Upper lobe of right lung (tissue), 1 donor: ENCODE data around the gene DAAM1. TPM values are rescaled to one million over a fixed set of nuclear protein-coding genes. Genes with fewer than 3 reads are reported as not detected.

Experiments
- ATAC-seq: fragments of 200-7000 bp; cut with Tn5 transposase; one replicate; pipeline ENCODE4 v1.9.1; 2020; ENCODE audit warnings: mild to moderate bottlenecking, moderate library complexity
- DNase-seq: peaks from one replicate; pipeline ENCODE4 v3.0.0-alpha.2; 2020
- H3K27ac ChIP-seq: fragments of 200-600 bp; one replicate; pipeline ENCODE4 v1.8.0; 2022
- H3K27me3 ChIP-seq: fragments of 200-600 bp; one replicate; pipeline ENCODE4 v1.8.0; 2022; ENCODE audit warnings: mild to moderate bottlenecking
- H3K36me3 ChIP-seq: fragments of 200-600 bp; one replicate; pipeline ENCODE4 v1.8.0; 2022
- H3K4me1 ChIP-seq: fragments of 200-600 bp; one replicate; pipeline ENCODE4 v1.8.0; 2022
- H3K4me3 ChIP-seq: fragments of 200-600 bp; one replicate; pipeline ENCODE4 v1.8.0; 2022; ENCODE audit warnings: mild to moderate bottlenecking
- H3K9me3 ChIP-seq: fragments of 200-600 bp; one replicate; pipeline ENCODE4 v1.8.0; 2022
- CTCF ChIP-seq: fragments of 200-600 bp; IDR thresholded peaks from one replicate; pipeline ENCODE4 v1.8.0; 2022; ENCODE audit warnings: antibody characterized with exemption
- intact Hi-C: fragments of 100-400 bp; cut with DNase I; formaldehyde crosslinking; loops from one replicate; pipeline ENCODE4 v1.11.0; 2022
- total RNA-seq: library from RNA; stranded (reverse); fragmentation: NEBNext Ultra II Directional; extraction: Animal tissue kit (Norgen Biotek cat#: 25700); gene quantifications from one replicate; pipeline ENCODE4 v1.2.1, GENCODE V29; 2021
- donor health status: DM: no; HTN: yes; CAD: no; lungs with severe emphysema.

DAAM1 gene
- total RNA-seq, 1 donor from 2014 or later = 51.2 TPM

- H3K9me3 ChIP-seq = no peaks in the 10 kb centered on the region
- H3K36me3 ChIP-seq = no peaks in the 10 kb centered on the region
- no peaks in the 10 kb centered on the region for H3K4me1 ChIP-seq
- TF ChIP-seq CTCF = no peak
- intact Hi-C loops = no loop called here
- no peak overlapping the region for H3K4me3 ChIP-seq
- no peak overlapping the region for H3K27ac ChIP-seq
- no peaks in the 10 kb centered on the region for H3K27me3 ChIP-seq
- ATAC-seq (no peak), DNase-seq (no peak)
Measured at GRCh38 chr14:59221568-59221967, 33.1 kb downstream of the DAAM1 start.

- no peak overlapping the region for H3K27ac ChIP-seq
- ATAC-seq (no peak), DNase-seq (no peak)
- no peak overlapping the region for H3K4me3 ChIP-seq
- TF ChIP-seq CTCF = no peak
- intact Hi-C loops = no loop called here
- no peaks in the 10 kb centered on the region for H3K27me3 ChIP-seq
- no peaks in the 10 kb centered on the region for H3K9me3 ChIP-seq
- H3K36me3 ChIP-seq = no peaks in the 10 kb centered on the region
- H3K4me1 ChIP-seq = peaks cover 7% of the 10 kb centered on the region
Measured at GRCh38 chr14:59224341-59224740, 35.9 kb downstream of the DAAM1 start.

GRCh38 chr14:59225281-59225680 lies 36.8 kb downstream of the DAAM1 start:
- DNase-seq (no peak), ATAC-seq (no peak)
- no peak for TF ChIP-seq CTCF
- Histone ChIP-seq H3K9me3 (no peaks in the 10 kb centered on the region), H3K4me3 (no peak overlapping the region), H3K36me3 (no peaks in the 10 kb centered on the region), H3K4me1 (peaks cover 7% of the 10 kb centered on the region), H3K27me3 (no peaks in the 10 kb centered on the region), H3K27ac (no peak overlapping the region)
- intact Hi-C loops = no loop called here

GRCh38 chr14:59228421-59228820 lies 40.0 kb downstream of the DAAM1 start:
- ATAC-seq = no peak
- H3K4me3 ChIP-seq = no peak overlapping the region
- no peak overlapping the region for H3K27ac ChIP-seq
- no peak for TF ChIP-seq CTCF
- no peak for DNase-seq
- H3K4me1 ChIP-seq = peaks cover 7% of the 10 kb centered on the region
- H3K9me3 ChIP-seq = no peaks in the 10 kb centered on the region
- no peaks in the 10 kb centered on the region for H3K36me3 ChIP-seq
- intact Hi-C loops = no loop called here
- H3K27me3 ChIP-seq = no peaks in the 10 kb centered on the region

- DNase-seq (no peak), ATAC-seq (no peak)
- Histone ChIP-seq H3K36me3 (no peaks in the 10 kb centered on the region), H3K27me3 (no peaks in the 10 kb centered on the region), H3K4me3 (no peak overlapping the region), H3K4me1 (peaks cover 7% of the 10 kb centered on the region), H3K9me3 (no peaks in the 10 kb centered on the region), H3K27ac (no peak overlapping the region)
- no peak for TF ChIP-seq CTCF
- intact Hi-C loops = no loop called here
Measured at GRCh38 chr14:59229653-59230406, 41.4 kb downstream of the DAAM1 start.

DNA sequence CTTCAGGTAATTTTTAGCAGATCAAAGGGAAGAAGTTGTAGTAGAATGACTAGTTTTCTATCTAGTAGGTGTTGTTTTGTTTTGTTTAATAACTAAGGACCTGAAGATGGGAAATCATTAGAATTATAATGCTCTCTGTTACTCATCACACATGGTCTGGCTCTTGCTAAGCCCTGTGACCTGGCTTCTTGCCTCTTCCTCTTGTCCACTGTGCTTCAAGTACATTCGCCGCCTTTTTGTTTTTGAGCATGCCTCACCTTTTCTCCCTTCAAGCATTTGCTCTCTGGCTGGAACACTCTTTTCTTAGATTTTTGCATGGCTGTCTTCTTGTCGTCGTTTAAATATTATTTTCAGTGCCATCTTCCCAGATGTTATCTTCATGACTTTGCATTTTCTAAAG lies 47.7 kb downstream of the DAAM1 start:
- Histone ChIP-seq H3K4me1 (peaks cover 7% of the 10 kb centered on the region), H3K27me3 (no peaks in the 10 kb centered on the region), H3K4me3 (no peak overlapping the region), H3K9me3 (no peaks in the 10 kb centered on the region), H3K36me3 (no peaks in the 10 kb centered on the region), H3K27ac (no peak overlapping the region)
- intact Hi-C loops = no loop called here
- no peak for TF ChIP-seq CTCF
- ATAC-seq (no peak), DNase-seq (no peak)
